Measurements from ENCODE around the gene MGST2.

DNA sequence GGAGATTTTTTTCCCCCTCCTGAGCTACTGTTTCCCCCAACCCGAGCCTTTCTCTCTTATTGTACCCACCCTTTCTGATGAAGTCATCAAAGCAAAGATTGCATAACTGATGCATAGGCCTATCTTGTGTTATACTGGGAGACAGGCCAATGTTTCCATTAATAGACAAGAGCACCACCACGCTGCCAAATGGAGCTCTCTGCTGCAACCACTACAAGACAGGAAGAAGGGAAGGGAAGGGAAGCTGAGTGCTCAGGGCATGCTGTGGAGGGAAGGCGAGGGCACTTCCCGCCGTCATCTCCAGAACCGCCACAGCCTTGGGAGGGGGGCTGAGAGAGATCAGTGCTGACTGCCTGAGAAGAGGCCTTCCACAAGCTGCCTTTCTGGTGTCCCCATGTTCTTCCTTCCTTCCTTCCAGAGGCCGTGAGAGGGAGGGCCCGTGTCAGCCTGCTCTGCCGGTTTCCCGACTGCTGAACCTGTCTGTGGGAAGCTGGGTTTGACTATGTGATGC is 75.0 kb downstream of the MGST2 start:
- TF ChIP-seq, protein P1, sequence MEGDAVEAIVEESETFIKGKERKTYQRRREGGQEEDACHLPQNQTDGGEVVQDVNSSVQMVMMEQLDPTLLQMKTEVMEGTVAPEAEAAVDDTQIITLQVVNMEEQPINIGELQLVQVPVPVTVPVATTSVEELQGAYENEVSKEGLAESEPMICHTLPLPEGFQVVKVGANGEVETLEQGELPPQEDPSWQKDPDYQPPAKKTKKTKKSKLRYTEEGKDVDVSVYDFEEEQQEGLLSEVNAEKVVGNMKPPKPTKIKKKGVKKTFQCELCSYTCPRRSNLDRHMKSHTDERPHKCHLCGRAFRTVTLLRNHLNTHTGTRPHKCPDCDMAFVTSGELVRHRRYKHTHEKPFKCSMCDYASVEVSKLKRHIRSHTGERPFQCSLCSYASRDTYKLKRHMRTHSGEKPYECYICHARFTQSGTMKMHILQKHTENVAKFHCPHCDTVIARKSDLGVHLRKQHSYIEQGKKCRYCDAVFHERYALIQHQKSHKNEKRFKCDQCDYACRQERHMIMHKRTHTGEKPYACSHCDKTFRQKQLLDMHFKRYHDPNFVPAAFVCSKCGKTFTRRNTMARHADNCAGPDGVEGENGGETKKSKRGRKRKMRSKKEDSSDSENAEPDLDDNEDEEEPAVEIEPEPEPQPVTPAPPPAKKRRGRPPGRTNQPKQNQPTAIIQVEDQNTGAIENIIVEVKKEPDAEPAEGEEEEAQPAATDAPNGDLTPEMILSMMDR (optimal IDR thresholded peaks at IDR 0.05 in 1 of 3, IDR thresholded peaks at IDR 0.05 in 1 of 3, conservative IDR thresholded peaks at IDR 0.05 in 1 of 3; ENCODE audit: extremely low read depth in 1 of 3, insufficient read depth in 2 of 3, low read length in 3 of 3) = peak; percentile 36 to 62 (median 53)
- TF ChIP-seq EZH2 (IDR thresholded peaks at IDR 0.05; ENCODE audit: low read length) = no peak

All from keratinocyte (primary cell).